Measurements from ENCODE around the gene RPS6KA2.
A peak's percentile ranks its signal among the peaks of the same experiment; 100 is the strongest.

RPS6KA2 gene

DNA sequence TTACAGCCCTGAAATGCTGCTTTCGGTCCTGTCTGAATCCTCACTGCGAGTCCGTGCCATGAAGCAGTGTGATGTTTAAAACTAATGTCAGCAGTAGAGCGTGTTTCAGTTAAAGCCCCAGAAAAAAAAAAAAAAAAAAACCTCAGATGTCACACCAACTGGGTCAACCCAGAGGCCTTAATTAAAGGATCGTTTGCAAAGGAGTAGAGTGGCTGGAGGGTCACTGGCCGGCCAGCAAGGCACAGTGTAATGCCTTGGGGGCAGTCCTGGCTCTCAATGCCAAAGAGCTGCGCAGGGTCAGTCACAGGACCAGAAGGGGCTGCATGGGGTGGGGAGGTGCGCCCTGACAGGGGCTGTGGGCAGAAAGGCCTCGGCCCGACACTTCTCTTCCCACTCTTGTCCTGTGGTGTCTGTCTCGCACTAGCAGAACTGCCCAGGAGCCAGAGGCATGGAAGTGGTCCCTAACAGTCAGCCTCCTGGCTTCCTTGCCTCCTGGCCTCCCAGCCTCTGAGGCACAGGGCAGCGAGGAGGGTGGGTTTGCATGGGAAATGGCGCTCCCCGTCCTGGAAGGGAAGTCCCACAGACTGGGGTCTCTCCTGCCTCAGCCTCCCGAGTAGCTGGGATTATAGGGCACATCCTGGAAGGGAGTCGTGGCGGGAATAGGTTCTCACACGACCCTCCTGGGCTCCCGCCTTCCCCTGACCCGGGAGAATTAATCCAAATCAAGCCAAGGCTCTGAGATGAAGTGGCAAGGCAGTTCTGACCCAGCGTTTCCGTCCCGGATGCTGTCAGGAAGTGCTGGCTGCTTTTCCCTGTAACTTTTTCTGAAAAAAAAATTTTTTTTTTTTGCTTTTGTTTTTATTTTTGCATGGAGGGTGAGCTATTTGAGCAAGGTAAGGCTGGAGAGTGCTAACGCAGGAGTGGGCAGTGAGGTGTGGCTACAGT is 190.6 kb downstream of the RPS6KA2 start:
- no peak for DNase-seq

DNA sequence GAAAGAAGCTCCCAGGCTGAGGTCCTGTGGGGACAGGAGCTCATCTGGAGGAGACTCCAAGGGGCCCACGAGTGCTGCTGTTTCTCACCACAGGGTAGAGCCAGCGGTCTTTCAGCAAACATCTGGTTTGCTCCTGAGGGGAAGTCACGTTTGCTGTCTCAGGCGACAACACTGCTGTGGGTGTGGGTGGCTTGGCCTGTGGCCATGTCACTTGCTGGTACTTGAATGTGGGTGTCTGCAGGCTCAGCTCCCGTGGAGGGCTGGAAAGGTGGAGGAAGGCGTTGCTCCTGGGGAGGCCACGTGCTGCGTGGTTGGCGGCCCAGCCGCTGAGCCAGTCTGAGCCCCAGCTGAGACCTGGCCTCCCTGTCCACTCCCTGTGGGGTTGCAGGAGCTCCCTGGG is 191.5 kb downstream of the RPS6KA2 start:
- DNase-seq = no peak

DNA sequence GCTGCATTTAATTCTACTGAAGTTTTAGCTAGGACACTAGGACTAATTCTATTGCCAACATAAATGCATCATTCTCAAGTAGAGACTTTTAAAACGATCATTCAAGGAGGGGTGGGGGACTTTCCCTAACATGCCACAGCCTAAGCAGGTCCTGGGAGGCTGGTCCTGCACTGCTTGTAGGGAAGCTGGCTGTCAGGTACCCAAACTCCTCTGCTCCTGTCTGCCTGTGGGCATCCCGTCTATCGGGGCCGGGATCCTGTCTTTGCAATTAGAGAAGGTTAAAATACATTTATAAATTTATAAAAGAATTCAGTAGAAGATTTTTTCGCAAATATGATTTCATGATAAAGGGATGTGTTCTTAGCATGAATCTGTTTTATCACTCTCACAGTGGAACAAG is 192.7 kb downstream of the RPS6KA2 start:
- DNase-seq = no peak

DNA sequence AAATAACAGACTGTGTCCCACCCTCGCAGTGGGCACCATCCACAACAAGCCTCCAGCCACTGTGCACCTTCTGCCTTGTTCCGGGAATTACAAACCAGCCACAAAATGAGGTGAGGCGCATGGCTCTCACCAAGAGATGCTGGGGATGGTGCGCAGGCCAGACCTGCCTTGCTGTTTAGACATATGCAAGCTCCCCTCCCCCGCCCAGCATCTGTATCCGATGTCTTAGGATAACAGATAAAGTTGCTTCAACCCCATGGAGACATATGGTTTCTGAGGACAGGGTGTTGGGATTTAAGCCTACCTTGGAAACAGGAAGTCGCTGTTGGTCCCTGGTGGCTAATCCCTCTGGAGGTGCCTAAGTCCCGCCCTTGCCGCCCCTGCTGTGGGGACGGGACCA is 194.0 kb downstream of the RPS6KA2 start:
- no peak for DNase-seq

DNA sequence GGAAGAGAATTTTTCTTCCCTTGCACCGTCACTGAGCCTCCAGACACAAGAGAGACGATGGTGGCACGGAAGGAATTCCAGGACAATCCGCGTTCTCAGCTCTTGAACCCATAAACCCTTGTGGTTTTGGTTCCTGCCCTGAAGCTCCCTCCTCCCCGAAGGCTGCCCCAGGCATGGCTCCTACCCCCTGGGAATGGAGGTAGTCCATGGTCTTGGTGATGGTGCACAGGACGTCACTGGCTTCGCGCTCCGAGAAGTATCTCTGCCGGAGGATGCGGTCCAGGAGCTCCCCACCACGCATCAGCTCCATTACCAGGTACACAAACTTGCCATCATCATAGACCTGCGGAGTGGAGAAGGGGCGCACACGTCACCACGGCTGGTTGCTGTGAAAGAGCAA is 196.8 kb downstream of the RPS6KA2 start:
- DNase-seq = no peak

DNA sequence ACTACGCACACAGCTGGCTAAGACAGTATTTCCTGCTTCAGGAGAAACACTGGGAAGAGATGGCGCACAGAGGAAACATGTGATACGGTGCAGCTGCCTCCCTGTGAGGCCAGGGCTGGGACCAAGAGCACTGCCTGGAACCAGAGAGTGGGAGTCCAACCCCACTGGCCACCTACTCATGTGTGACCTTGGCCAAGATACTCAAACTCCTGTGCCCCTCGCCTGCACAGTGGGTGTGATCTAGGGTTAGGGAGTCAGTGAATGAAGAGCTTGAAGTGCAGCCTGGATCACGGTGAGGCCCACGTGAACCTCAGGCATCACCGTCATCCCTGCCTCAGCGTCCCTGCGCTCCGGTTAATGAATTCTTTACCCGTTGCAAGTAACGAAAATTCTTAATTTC is 202.6 kb downstream of the RPS6KA2 start:
- DNase-seq = peak in 2 of 56 donors; percentile 30 to 40

DNA sequence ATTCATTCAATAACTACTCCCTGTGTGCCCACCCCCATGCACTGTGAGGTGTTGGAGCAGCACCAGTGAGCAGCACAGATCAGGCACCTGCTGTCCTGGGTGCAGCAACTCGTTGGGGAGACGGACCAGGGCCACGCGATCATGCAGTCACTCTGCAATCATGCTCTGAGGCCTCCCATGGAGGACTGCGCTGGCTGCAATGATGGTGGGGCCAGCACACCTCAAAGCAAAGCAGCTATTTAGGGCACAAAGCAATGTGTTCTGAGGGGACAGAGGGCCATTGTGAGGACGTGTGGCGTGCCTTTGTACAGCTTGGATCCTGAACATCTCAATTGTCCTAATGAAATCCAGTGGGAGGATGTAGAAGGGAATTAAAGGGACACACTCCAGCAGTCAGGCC is 203.3 kb downstream of the RPS6KA2 start:
- DNase-seq = peak in 37 of 56 donors; percentile 9 to 81 (median 51)

DNA sequence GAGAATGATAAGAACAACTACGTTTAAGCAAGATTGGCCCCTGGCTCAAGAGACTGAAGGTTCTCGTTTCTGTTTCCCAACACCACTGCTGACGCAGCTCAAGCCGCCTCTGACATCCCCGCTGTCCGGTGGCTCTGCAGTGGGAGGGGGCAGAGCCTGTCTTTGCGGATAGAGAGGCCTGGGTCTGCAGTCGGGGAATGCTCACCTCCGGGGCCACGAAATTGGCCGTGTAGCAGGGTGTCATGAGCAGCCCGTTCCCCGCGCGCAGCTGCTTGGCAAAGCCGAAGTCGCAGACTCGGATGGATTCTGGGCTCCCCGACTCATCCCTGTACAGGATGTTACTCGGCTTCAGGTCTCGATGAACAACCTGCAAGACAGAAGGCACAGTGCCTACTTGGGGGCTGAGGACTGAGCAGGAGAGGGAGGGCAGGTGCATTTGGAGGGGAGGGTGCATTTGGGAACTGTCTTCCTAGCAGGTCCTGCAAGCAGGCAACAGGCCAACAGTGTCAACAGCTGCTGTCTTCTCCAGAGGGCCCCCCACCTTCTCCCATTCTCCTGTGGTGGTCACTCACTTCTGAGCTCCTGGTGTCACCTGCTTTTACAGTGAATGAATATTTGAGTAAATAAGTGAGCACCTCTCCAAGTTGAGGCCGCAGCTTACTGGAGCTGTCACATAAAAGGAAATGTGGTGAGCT is 203.9 kb downstream of the RPS6KA2 start:
- DNase-seq = peak in 2 of 56 donors; percentile 14 to 33

DNA sequence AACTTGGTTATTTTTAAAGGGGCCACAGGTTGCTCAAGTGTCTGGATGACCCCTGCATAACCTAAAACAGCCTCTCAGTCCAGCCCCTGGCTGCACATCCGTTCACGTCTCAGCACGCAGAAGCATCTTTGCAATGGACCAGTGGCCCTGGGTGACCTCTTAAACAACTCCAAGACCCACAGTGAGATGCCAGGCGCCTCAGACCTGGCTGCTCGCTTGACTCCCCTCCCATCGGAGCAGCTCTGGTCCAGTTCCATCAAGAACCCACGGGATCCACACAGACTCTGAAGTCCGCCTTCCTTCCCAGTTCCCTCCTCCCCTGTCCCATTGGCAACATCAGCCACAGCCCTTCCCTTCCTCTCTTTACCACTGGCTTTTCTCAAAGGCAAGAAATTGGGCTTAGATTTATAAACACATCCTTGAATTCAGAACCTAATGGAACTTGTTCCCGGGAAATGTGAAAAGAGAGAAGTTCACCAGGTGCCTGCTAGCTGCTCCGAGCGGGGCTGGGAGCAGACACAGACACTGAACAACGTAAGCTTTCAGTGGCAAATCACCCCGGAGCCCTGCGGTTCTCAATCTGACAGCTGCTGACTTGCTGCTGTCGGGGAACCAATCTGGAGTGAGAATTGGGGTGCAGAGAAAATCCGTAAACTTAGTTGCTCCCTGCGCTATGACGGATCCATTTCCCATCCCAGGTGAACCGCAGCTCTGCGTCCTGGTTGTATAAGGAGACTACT is 204.7 kb downstream of the RPS6KA2 start:
- DNase-seq = peak in 7 of 56 donors; percentile 11 to 51 (median 32)

DNA sequence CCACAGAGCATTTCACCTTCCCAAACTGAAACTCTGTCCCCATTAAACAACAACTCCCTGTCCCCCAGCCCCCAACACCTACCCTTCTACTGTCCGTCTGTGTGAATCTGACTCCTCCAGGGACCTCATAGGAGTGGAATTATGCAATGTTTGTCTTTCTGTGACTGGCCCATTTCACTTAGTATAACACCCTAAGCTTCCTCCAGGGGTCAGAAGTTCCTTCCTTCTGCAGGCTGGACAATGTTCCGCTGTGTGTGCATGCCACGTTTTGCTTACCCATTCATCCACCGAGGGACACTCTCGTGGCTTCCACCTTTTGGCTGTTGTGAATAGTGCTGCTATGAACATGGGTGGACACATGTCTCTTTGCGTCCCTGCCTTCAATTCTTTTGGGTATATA is 206.7 kb downstream of the RPS6KA2 start:
- peak in 16 of 56 donors; percentile 23 to 61 (median 36) for DNase-seq

DNA sequence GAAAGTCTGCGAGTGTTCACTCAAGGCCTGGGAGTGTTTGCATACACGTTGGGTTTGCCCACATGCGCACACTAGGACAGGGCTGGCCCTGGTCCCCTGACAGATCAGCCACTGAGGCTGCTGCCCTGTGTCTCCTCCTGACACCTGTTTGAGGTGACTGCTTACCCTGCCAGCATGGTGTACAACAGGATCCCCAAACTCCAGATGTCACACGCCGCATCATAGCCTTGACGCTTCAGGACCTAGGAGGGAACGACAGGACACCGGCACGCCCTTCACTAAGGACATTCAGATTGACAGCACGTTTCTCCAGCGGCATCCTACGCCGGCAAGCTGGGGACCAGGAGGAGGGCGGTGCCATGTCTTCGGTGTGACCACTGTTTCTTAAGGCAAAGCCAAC is 207.3 kb downstream of the RPS6KA2 start:
- DNase-seq = no peak

DNA sequence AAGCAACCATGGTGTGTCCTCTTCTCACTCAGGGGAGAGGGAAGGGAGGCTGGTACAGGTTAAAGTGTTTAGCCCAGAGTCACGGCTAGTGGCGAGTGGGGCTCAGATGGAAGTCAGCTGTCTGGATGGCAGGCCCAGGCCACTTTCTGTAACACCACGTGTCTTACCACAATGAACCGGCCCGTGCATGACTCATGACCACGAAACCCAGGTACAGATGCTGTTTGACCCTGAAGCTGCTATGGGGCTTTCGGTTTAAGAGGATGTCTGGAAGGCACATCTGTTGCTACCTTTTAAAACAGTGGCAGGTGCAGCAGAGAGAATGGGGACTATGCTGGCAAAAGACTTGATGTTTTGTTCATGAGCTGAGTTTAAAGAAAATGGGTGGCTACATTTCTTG is 207.8 kb downstream of the RPS6KA2 start:
- DNase-seq = no peak

DNA sequence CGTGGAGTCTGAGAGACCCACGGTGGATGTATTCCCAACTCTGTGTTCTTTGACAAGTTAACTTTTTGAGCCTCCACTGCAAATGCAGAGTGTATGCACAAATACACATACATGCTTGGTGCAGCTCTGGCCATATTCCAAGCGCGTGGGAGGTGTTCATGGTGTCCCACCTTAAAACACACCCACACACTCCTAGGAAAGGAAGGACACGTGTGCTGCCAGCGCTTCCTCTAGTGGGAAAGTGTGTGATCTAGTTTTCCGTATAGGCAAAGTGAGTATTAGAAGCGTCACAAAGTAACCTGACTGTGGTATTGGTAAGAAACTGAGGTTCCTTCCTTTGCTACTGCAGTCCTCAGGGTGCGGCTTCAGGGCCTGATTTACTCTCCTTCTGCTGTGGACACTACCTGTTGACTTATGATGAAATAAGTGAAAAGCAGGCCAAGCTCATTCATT is 208.3 kb downstream of the RPS6KA2 start:
- DNase-seq = peak in 1 of 56 donors; percentile 13

DNA sequence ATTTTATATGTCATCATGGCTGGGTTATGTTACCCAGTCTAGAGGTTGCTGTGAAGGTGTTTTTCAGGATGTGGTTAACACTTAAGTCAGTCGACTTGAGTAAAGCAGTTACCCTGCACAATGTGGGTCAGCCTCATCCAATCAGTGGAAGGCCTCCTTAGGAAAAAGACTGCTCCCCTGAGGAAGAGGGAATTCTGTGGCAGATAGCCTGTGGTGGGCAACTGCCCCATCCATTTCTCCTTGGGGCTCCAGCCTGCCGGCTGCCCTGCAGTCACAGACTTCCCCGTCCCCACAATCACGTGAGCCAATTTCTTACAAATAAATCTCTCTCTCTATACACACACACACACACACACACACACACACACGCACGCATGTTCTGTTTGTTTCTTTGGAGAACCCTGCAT is 209.8 kb downstream of the RPS6KA2 start:
- DNase-seq = no peak

DNA sequence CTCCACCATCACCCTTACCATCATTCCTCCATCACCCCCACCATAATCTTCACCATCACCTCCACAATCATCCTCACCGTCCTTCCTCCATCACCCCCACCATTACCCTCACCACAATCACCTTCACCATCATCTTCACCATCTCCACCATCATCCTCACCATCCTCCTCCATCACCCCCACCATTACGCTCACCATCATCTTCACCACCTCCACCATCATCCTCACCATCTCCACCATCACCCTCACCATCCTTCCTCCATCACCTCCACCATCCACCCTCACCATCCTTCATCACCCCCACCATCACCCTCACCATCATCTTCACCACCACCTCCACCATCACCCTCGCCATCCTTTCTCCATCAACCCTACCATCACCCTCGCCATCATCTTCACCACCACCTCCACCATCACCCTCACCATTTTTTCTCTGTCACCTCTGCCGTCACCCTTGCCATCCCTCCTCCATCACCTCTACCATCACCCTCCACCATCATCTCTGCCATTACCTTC is 211.2 kb downstream of the RPS6KA2 start:
- no peak for DNase-seq

DNA sequence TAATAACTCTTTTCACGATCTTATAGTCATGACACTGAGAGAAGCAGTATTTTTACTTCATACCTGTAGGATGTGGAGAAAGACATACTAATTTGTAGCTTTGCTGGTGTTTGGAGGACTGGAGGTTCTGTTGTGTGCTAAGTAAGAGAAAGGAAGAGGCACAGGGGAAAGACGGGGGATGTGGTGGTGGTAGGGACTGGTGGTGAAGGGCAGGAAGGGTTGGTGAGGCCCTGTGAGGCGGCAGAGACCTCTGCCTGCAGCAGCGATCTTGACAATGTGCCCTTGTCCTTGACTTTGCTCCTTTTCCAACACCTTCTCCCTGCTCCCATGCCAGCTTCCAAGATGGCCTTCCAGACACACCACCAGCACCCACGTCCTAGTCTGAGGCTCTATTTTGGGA is 211.7 kb downstream of the RPS6KA2 start:
- no peak for DNase-seq

DNA sequence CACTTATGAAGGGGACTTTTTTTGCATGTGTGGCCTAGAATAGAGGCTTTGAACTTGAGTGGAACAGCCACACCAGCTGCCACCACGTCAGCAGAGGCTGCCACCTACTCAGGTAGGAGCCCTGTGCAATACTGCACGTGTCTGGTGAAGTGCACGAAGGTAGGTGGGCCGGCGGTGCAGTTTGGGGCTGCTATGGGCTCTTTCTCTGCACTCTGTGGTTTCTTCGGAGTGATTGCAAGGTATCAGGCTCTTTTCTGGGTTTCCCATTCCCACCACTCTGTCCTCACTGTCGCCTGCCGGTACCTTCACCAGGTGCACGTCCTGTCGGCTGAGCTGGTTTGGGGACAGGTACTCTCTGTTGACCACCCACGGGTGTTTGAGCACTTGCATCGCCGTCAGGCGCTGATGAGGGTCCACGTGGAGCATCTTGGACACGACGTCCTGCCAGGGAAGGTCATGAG is 213.5 kb downstream of the RPS6KA2 start:
- no peak for DNase-seq

DNA sequence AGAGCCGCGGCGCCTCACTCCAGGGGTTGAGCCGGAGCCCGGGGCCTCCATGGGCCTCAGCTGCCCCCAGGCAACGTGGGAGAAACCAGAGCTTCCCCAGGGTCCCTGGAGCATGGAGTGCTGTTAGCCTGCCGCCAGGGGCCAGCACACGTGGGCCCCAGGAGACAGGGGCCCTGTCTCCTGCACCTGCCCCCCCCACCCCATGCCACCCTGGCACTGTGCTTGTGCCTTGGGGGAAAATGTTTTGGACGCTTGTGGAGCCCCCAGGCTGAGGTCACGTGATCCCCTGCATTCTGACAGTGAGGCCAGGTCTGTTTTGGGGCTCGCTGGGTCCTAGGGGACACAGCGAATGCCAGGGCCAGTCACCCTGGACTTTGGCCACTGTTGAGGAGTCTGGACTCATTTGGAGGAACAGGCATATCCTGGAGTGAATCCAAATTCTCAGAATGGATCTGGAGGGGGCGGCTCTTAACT is 214.1 kb downstream of the RPS6KA2 start:
- DNase-seq = no peak

DNA sequence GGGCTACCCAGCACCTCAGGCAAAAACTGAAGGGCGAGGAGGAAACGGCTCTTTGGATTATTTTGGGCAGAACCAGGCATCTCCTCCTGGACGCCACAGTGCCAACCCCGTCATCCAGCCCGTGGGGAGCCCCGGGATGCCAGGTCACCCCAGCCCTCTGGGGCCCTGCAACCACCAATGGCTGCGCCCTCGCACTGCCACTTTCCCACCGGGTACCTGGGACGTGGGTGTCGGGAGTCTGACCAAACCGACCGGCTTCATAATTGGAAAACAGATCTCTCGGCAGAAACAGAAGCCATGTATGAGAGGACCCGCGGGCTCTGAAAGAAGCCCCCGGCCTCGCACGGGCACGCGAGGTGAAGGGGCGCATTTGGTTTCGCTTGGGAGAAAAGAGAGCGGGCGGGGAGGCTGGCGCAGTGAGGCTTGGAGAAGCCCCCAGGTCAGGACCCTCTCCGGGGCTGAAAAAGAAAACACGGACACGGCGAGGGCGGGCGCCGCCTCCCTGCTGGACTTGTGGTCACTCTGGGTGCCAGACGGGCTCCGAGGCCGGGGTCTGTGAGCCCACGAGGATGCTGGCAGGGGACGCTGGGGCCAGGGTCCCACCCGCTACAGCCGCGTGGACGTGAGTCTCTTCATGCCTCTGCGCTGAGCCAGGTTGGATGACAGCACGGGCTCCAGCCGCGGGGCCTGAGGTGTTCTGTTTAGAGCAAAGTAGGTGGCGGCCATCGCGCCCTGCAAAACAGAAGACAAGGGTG is 214.7 kb downstream of the RPS6KA2 start:
- DNase-seq = no peak

DNA sequence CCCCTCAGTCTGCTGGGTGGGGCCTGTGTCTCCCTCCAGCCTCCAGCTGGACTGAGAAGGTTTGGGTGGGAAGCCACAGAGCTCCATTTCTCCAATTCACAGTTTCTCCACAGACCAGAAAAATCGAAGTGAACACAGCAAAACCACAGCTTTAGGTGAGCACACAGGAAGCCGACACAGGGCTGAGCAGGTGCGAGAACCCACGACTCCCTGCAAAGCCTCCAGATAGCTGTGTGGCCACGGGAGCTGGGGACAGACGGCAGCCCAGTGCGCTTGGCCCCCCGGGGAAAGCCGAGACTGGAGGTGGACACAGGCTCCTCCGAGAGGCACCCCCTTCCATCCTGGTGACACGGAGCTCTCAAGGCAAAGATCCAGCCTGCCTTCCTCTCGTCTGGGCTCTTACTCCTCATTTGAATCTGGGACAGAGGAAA is 215.3 kb downstream of the RPS6KA2 start:
- DNase-seq = no peak

Measured in nucleus accumbens (tissue), 56 donors.